Muscle of back (tissue), 11 donors: ENCODE measurements around the gene DNAH2. TPM values are rescaled to one million over a fixed set of nuclear protein-coding genes. Genes with fewer than 3 reads are reported as not detected.
"Not testable (repeated sequence)": the region's sequence is repeated elsewhere in the genome, so short reads cannot be mapped to it uniquely, and the experiment has no call there.

Source experiments
- DNase-seq, 3 donors: peaks; one replicate each; pipeline versions ENCODE4 v3.0.0 to v3.0.0-alpha.2; 2013
- polyA plus RNA-seq, 10 donors: library from polyadenylated mRNA; unstranded; fragments of 120-200 nt; gene quantifications; one replicate each; pipeline ENCODE4 v1.2.1, GENCODE V29; 2013; ENCODE audit not compliant: insufficient read length in 10 of 10

The DNAH2 gene
- polyA plus RNA-seq, 10 donors = 2.1 to 7.3 (median 4.6) TPM

GRCh38 chr17:7849751-7850504 is 132.4 kb downstream of the DNAH2 start:
- DNase-seq = no peak

- peak in 1 of 3 donors; percentile 16 for DNase-seq
These were observed 133.3 kb downstream of the DNAH2 start for GRCh38 chr17:7850701-7851437.

- DNase-seq = peak; percentile 84 to 96 (median 94)
These were observed 134.1 kb downstream of the DNAH2 start for GRCh38 chr17:7851438-7852261.

GRCh38 chr17:7852262-7852670 is 134.7 kb downstream of the DNAH2 start:
- DNase-seq = no peak

- DNase-seq = peak in 1 of 3 donors; percentile 25
These were observed 135.6 kb downstream of the DNAH2 start for GRCh38 chr17:7852919-7853690.

GRCh38 chr17:7853691-7854038 is 136.1 kb downstream of the DNAH2 start:
- no peak for DNase-seq

GRCh38 chr17:7854078-7854777 is 136.7 kb downstream of the DNAH2 start:
- DNase-seq = no peak

GRCh38 chr17:7854851-7855659 is 137.5 kb downstream of the DNAH2 start, which contains the start of gene TMEM88:
TMEM88 (plus strand) TSS chr17:7855066; CDS start chr17:7855075, 9 bp downstream.
- peak in 1 of 3 donors; percentile 47 for DNase-seq

GRCh38 chr17:7855660-7856010 is 138.1 kb downstream of the DNAH2 start:
- no peak for DNase-seq

GRCh38 chr17:7856011-7856810 is 138.7 kb downstream of the DNAH2 start:
- DNase-seq = peak; percentile 17 to 86 (median 55)

- peak; percentile 99 to 100 (median 100) for DNase-seq
These were observed 139.5 kb downstream of the DNAH2 start, which contains the start of gene NAA38 for GRCh38 chr17:7856811-7857712. NAA38 (minus strand) TSS chr17:7857559; CDS start chr17:7857463, 96 bp downstream.

- DNase-seq = peak; percentile 95 to 98 (median 96)
These were observed 140.4 kb downstream of the DNAH2 start, which contains the start of gene CYB5D1 for GRCh38 chr17:7857713-7858521. CYB5D1 (plus strand) TSS chr17:7858003; CDS start chr17:7858135, 132 bp downstream.

GRCh38 chr17:7858522-7858810 is 140.9 kb downstream of the DNAH2 start:
- DNase-seq = no peak

- no peak for DNase-seq
These were observed 141.5 kb downstream of the DNAH2 start for GRCh38 chr17:7859028-7859427.

GRCh38 chr17:7862692-7863437 is 145.3 kb downstream of the DNAH2 start:
- peak; percentile 57 to 76 (median 57) for DNase-seq

GRCh38 chr17:7864384-7864783 is 146.8 kb downstream of the DNAH2 start:
- DNase-seq = not testable (repeated sequence)
